ENCODE measurements around the gene DOCK1.

DOCK1 gene

DNA sequence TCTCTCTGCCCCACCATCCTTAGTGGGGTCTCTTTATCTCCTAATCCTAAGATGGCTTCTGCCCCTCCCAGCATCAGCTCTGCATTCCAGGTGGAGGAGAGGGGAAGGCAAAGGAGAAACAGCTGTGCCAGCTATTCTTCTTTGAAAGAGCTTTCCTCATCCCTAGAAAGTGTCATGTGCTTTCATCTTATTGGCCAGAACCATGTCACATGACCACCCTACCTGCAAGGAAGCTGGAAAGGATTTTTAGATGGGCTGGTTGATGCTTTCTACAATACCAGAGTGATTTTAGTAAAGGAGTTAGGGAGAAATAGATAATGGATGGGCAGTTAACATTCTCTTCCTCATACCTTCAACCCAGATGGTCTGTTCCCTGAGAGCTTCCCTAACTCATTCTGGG lies 150.0 kb downstream of the DOCK1 start:
- H3K4me1 ChIP-seq (ENCODE audit: control insufficient read depth, insufficient read depth, low read depth, low read length): no peaks in the 10 kb centered on the region
- no peak overlapping the region for H2AFZ ChIP-seq (ENCODE audit: low read depth, low read length)
- no peak overlapping the region for H3K27ac ChIP-seq (ENCODE audit: low read length, poor library complexity, severe bottlenecking)
- no peak overlapping the region for H3K14ac ChIP-seq (ENCODE audit: low read length in 2 of 2)
- H3K9ac ChIP-seq (ENCODE audit: low read length): no peak overlapping the region
- H2BK12ac ChIP-seq (ENCODE audit: low read length in 2 of 2): no peak overlapping the region
- no peak overlapping the region for H3K4ac ChIP-seq (ENCODE audit: low read depth in 1 of 2, low read length in 2 of 2)
- H3K36me3 ChIP-seq (ENCODE audit: control insufficient read depth in 1 of 2, insufficient read depth in 2 of 2, low read depth in 1 of 2, low read length in 2 of 2): peaks cover 26 to 85% of the 10 kb centered on the region in 2 experiments
- H2BK120ac ChIP-seq (ENCODE audit: low read depth, low read length): no peak overlapping the region
- peaks cover 12% of the 10 kb centered on the region for H3K79me1 ChIP-seq (replicated peaks; ENCODE audit: low read length, poor library complexity, severe bottlenecking)
- H3K4me2 ChIP-seq (ENCODE audit: low read length, poor library complexity, severe bottlenecking): no peak overlapping the region
- no peak overlapping the region for H3K18ac ChIP-seq (ENCODE audit: low read depth in 1 of 2, low read length in 2 of 2)
- H2BK5ac ChIP-seq (ENCODE audit: low read depth, low read length, poor library complexity, severe bottlenecking): no peak overlapping the region
- H3K27me3 ChIP-seq (ENCODE audit: control insufficient read depth in 1 of 2, insufficient read depth in 1 of 2, low read length in 2 of 2): no peaks in the 10 kb centered on the region
- no peak overlapping the region for H2AK5ac ChIP-seq (ENCODE audit: low read length, severe bottlenecking)
- H4K8ac ChIP-seq (ENCODE audit: low read length): no peak overlapping the region
- H3K9me3 ChIP-seq (ENCODE audit: control insufficient read depth, low read length): peaks cover 34% of the 10 kb centered on the region
- DNase-seq: no peak
- no peak overlapping the region for H3K23ac ChIP-seq (ENCODE audit: low read length in 2 of 2)
- no peak overlapping the region for H2BK15ac ChIP-seq (ENCODE audit: low read depth, poor library complexity, severe bottlenecking)
- H4K91ac ChIP-seq (ENCODE audit: low read length): no peak overlapping the region
- no peak overlapping the region for H3K4me3 ChIP-seq (ENCODE audit: insufficient read depth in 1 of 2, low read depth in 1 of 2, low read length in 2 of 2)

DNA sequence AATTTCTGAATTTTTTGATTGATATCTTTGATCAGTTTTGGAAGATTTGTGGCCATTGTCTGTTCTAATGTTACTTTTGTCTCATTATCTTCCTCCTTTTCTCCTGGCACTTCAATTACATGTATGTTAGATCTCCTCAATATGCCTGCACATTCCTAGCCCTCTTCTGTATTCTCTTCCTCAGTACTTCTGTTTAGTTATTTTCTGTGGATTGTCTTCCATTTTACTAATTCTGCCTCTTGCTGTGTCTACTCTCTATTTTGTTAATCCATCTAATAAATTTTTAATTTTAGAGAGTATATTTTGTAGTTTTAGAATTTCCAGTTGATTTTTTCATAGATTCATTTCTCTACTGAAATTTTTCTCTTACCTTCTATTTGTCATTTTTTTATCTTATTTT lies 154.1 kb downstream of the DOCK1 start:
- no peak overlapping the region for H2BK5ac ChIP-seq (ENCODE audit: low read depth, low read length, poor library complexity, severe bottlenecking)
- H2AK5ac ChIP-seq (ENCODE audit: low read length, severe bottlenecking): no peak overlapping the region
- no peak overlapping the region for H4K91ac ChIP-seq (ENCODE audit: low read length)
- no peak overlapping the region for H2BK12ac ChIP-seq (ENCODE audit: low read length in 2 of 2)
- H3K23ac ChIP-seq (ENCODE audit: low read length in 2 of 2): no peak overlapping the region
- no peak overlapping the region for H4K8ac ChIP-seq (ENCODE audit: low read length)
- no peak overlapping the region for H3K27ac ChIP-seq (ENCODE audit: low read length, poor library complexity, severe bottlenecking)
- H3K14ac ChIP-seq (ENCODE audit: low read length in 2 of 2): no peak overlapping the region
- no peak overlapping the region for H3K9ac ChIP-seq (ENCODE audit: low read length)
- DNase-seq: no peak
- peaks cover 22 to 96% of the 10 kb centered on the region in 2 experiments for H3K36me3 ChIP-seq (ENCODE audit: control insufficient read depth in 1 of 2, insufficient read depth in 2 of 2, low read depth in 1 of 2, low read length in 2 of 2)
- peaks cover 12% of the 10 kb centered on the region for H3K79me1 ChIP-seq (replicated peaks; ENCODE audit: low read length, poor library complexity, severe bottlenecking)
- no peak overlapping the region for H3K4ac ChIP-seq (ENCODE audit: low read depth in 1 of 2, low read length in 2 of 2)
- no peak overlapping the region for H2BK15ac ChIP-seq (ENCODE audit: low read depth, poor library complexity, severe bottlenecking)
- no peaks in the 10 kb centered on the region for H3K4me1 ChIP-seq (ENCODE audit: control insufficient read depth, insufficient read depth, low read depth, low read length)
- H3K4me2 ChIP-seq (ENCODE audit: low read length, poor library complexity, severe bottlenecking): no peak overlapping the region
- H3K27me3 ChIP-seq (ENCODE audit: control insufficient read depth in 1 of 2, insufficient read depth in 1 of 2, low read length in 2 of 2): no peaks in the 10 kb centered on the region
- H3K4me3 ChIP-seq (ENCODE audit: insufficient read depth in 1 of 2, low read depth in 1 of 2, low read length in 2 of 2): peak overlapping the region in 1 of 2 experiments; percentile 17
- peaks cover 34% of the 10 kb centered on the region for H3K9me3 ChIP-seq (ENCODE audit: control insufficient read depth, low read length)
- no peak overlapping the region for H3K18ac ChIP-seq (ENCODE audit: low read depth in 1 of 2, low read length in 2 of 2)
- H2AFZ ChIP-seq (ENCODE audit: low read depth, low read length): no peak overlapping the region
- H2BK120ac ChIP-seq (ENCODE audit: low read depth, low read length): no peak overlapping the region

DNA sequence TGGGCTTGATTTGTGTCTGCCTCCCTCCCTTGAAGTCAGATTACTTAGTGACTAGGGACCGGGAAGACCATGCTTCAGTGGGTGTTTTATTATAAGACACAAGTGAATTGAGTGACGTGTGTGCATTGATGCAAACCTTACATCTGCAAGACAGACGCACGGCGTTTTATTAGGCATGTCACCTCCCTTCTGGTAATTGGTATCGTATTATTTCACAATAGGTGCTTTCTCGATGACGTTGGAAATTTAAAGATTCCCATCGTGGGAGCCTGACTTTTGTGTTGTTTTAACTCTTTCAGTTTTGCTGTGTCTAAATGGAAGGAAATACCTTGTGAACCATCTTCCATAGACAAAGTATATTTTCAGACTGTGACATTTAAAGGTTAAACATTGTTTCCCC lies 158.5 kb downstream of the DOCK1 start:
- no peak overlapping the region for H3K14ac ChIP-seq (ENCODE audit: low read length in 2 of 2)
- WGBS: 96% methylated on average over 9 of the region's 9 CpGs
- peaks cover 38 to 93% of the 10 kb centered on the region in 2 experiments for H3K36me3 ChIP-seq (ENCODE audit: control insufficient read depth in 1 of 2, insufficient read depth in 2 of 2, low read depth in 1 of 2, low read length in 2 of 2)
- H2AFZ ChIP-seq (ENCODE audit: low read depth, low read length): no peak overlapping the region
- H4K8ac ChIP-seq (ENCODE audit: low read length): no peak overlapping the region
- H3K4me1 ChIP-seq (ENCODE audit: control insufficient read depth, insufficient read depth, low read depth, low read length): no peaks in the 10 kb centered on the region
- H2BK120ac ChIP-seq (ENCODE audit: low read depth, low read length): no peak overlapping the region
- H2BK5ac ChIP-seq (ENCODE audit: low read depth, low read length, poor library complexity, severe bottlenecking): no peak overlapping the region
- no peak overlapping the region for H3K27ac ChIP-seq (ENCODE audit: low read length, poor library complexity, severe bottlenecking)
- no peak overlapping the region for H3K4me2 ChIP-seq (ENCODE audit: low read length, poor library complexity, severe bottlenecking)
- peaks cover 17% of the 10 kb centered on the region for H3K79me1 ChIP-seq (replicated peaks; ENCODE audit: low read length, poor library complexity, severe bottlenecking)
- H3K9ac ChIP-seq (ENCODE audit: low read length): no peak overlapping the region
- H3K4ac ChIP-seq (ENCODE audit: low read depth in 1 of 2, low read length in 2 of 2): no peak overlapping the region
- H3K4me3 ChIP-seq (ENCODE audit: insufficient read depth in 1 of 2, low read depth in 1 of 2, low read length in 2 of 2): no peak overlapping the region
- no peak overlapping the region for H2BK12ac ChIP-seq (ENCODE audit: low read length in 2 of 2)
- H3K27me3 ChIP-seq (ENCODE audit: control insufficient read depth in 1 of 2, insufficient read depth in 1 of 2, low read length in 2 of 2): no peaks in the 10 kb centered on the region
- H2AK5ac ChIP-seq (ENCODE audit: low read length, severe bottlenecking): no peak overlapping the region
- H3K9me3 ChIP-seq (ENCODE audit: control insufficient read depth, low read length): peaks cover 15% of the 10 kb centered on the region
- H3K23ac ChIP-seq (ENCODE audit: low read length in 2 of 2): no peak overlapping the region
- DNase-seq: no peak
- H4K91ac ChIP-seq (ENCODE audit: low read length): no peak overlapping the region
- H3K18ac ChIP-seq (ENCODE audit: low read depth in 1 of 2, low read length in 2 of 2): no peak overlapping the region
- no peak overlapping the region for H2BK15ac ChIP-seq (ENCODE audit: low read depth, poor library complexity, severe bottlenecking)

DNA sequence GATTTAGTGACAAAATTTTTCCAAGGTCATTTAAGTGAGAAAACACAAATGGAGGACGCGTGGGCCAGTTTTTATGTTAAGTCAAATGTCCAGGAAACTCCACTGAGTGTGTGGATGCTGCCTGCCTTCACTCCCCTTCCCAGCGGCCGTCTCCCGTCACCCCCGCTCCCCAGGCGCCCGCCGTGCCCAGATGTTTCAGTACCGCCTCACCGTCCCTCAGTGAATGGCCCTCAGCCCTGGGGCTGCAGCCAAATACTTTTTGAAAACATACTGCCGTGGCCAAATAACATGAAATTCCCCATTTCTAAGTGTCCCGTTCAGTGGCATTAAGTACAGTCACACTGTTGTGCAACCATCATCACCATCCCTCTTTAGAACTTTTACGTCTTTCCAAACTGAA lies 159.2 kb downstream of the DOCK1 start:
- H2BK12ac ChIP-seq (ENCODE audit: low read length in 2 of 2): no peak overlapping the region
- peaks cover 44 to 93% of the 10 kb centered on the region in 2 experiments for H3K36me3 ChIP-seq (ENCODE audit: control insufficient read depth in 1 of 2, insufficient read depth in 2 of 2, low read depth in 1 of 2, low read length in 2 of 2)
- H4K91ac ChIP-seq (ENCODE audit: low read length): no peak overlapping the region
- H3K27me3 ChIP-seq (ENCODE audit: control insufficient read depth in 1 of 2, insufficient read depth in 1 of 2, low read length in 2 of 2): no peaks in the 10 kb centered on the region
- no peak overlapping the region for H3K9ac ChIP-seq (ENCODE audit: low read length)
- H3K4me3 ChIP-seq (ENCODE audit: insufficient read depth in 1 of 2, low read depth in 1 of 2, low read length in 2 of 2): no peak overlapping the region
- no peak overlapping the region for H3K18ac ChIP-seq (ENCODE audit: low read depth in 1 of 2, low read length in 2 of 2)
- no peaks in the 10 kb centered on the region for H3K4me1 ChIP-seq (ENCODE audit: control insufficient read depth, insufficient read depth, low read depth, low read length)
- no peak overlapping the region for H4K8ac ChIP-seq (ENCODE audit: low read length)
- 97% methylated on average over 14 of the region's 14 CpGs for WGBS
- no peak overlapping the region for H3K14ac ChIP-seq (ENCODE audit: low read length in 2 of 2)
- no peak for DNase-seq
- H3K79me1 ChIP-seq (replicated peaks; ENCODE audit: low read length, poor library complexity, severe bottlenecking): peaks cover 20% of the 10 kb centered on the region
- no peak overlapping the region for H2AFZ ChIP-seq (ENCODE audit: low read depth, low read length)
- no peak overlapping the region for H3K27ac ChIP-seq (ENCODE audit: low read length, poor library complexity, severe bottlenecking)
- H3K4me2 ChIP-seq (ENCODE audit: low read length, poor library complexity, severe bottlenecking): no peak overlapping the region
- H2BK5ac ChIP-seq (ENCODE audit: low read depth, low read length, poor library complexity, severe bottlenecking): no peak overlapping the region
- H3K4ac ChIP-seq (ENCODE audit: low read depth in 1 of 2, low read length in 2 of 2): no peak overlapping the region
- H2AK5ac ChIP-seq (ENCODE audit: low read length, severe bottlenecking): no peak overlapping the region
- no peak overlapping the region for H2BK120ac ChIP-seq (ENCODE audit: low read depth, low read length)
- H3K9me3 ChIP-seq (ENCODE audit: control insufficient read depth, low read length): peaks cover 8% of the 10 kb centered on the region
- H3K23ac ChIP-seq (ENCODE audit: low read length in 2 of 2): no peak overlapping the region
- no peak overlapping the region for H2BK15ac ChIP-seq (ENCODE audit: low read depth, poor library complexity, severe bottlenecking)
